Measurements from ENCODE around the gene STOX2.

Gene STOX2

DNA sequence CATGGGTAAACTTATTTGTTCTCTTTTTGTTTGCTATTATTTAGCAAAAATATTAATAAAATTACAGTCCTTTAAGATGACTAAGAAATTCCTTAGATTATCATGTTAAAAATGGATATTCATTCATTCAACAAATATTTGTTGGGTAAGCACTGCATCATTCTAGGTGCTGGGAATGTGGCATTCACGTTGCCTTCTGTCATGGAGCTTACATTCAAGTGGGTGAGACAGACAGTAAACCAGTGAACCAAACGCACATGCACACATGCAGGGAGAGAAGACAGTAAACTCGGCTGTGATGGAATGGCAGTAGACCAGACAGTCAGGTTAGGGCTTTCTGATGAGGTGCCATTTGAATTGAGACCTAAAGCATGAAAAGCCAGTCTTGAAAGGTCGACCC lies 91.8 kb downstream of the STOX2 start:
- POLR2A ChIA-PET, result no interaction called here
- CTCF ChIA-PET, result interaction anchor here (0.7 kb wide), 1 partner anchor 9 kb away, joined by 3 read pairs; no protein-coding TSS in a partner anchor
- TF ChIP-seq L3MBTL2 (conservative IDR thresholded peaks at IDR 0.05) (no peak), FOXA1 (IDR thresholded peaks at IDR 0.05) (no peak), CTBP1 (IDR thresholded peaks at IDR 0.05; ENCODE audit: borderline replicate concordance) (no peak), BHLHE40 (IDR thresholded peaks at IDR 0.05; ENCODE audit: borderline replicate concordance) (no peak), ELF4 (IDR thresholded peaks at IDR 0.05) (no peak), LEF1 (IDR thresholded peaks at IDR 0.05; ENCODE audit: borderline replicate concordance) (no peak), FOXM1 (IDR thresholded peaks at IDR 0.05; ENCODE audit: borderline replicate concordance) (no peak), ARNT (IDR thresholded peaks at IDR 0.05) (no peak), TARDBP (IDR thresholded peaks at IDR 0.05) (no peak), ZNF384 (IDR thresholded peaks at IDR 0.05) (no peak), FOXK2 (IDR thresholded peaks at IDR 0.05) (no peak), NFRKB (IDR thresholded peaks at IDR 0.05) (no peak)
- TF ChIP-seq, protein P1, sequence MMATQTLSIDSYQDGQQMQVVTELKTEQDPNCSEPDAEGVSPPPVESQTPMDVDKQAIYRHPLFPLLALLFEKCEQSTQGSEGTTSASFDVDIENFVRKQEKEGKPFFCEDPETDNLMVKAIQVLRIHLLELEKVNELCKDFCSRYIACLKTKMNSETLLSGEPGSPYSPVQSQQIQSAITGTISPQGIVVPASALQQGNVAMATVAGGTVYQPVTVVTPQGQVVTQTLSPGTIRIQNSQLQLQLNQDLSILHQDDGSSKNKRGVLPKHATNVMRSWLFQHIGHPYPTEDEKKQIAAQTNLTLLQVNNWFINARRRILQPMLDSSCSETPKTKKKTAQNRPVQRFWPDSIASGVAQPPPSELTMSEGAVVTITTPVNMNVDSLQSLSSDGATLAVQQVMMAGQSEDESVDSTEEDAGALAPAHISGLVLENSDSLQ (IDR thresholded peaks at IDR 0.05), result no peak
- no peak for DNase-seq (ENCODE audit: extremely low spot score)

DNA sequence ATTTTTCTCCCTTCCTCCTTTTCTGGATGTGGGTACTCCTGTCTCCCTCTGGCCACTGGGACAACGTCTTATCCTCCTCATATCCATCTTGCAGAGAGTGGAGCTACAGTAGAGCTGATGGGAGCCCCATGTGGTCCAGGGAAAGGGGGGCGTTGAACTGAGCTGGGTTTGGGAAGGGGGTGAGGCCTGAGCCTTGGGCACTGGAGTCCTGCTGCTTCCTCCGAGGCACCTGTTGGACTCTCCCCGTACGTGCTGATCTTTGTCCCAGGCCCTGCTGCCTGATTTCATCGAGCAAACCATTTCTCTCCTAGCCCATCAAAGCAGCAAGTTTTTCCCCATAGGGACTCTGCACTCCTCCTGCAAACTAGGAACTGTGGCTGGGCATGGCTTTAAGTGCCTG lies 94.3 kb downstream of the STOX2 start:
- no peak for TF ChIP-seq ZNF384 (IDR thresholded peaks at IDR 0.05)
- no peak for TF ChIP-seq FOXM1 (IDR thresholded peaks at IDR 0.05; ENCODE audit: borderline replicate concordance)
- no peak for TF ChIP-seq FOXK2 (IDR thresholded peaks at IDR 0.05)
- no peak for TF ChIP-seq LEF1 (IDR thresholded peaks at IDR 0.05; ENCODE audit: borderline replicate concordance)
- no peak for TF ChIP-seq TARDBP (IDR thresholded peaks at IDR 0.05)
- TF ChIP-seq CTBP1 (IDR thresholded peaks at IDR 0.05; ENCODE audit: borderline replicate concordance), result no peak
- TF ChIP-seq ARNT (IDR thresholded peaks at IDR 0.05), result no peak
- TF ChIP-seq, protein P1 (IDR thresholded peaks at IDR 0.05), result no peak
- TF ChIP-seq SP1 (IDR thresholded peaks at IDR 0.05), result no peak
- no peak for TF ChIP-seq BHLHE40 (IDR thresholded peaks at IDR 0.05; ENCODE audit: borderline replicate concordance)
- TF ChIP-seq SUZ12 (IDR thresholded peaks at IDR 0.05), result no peak
- TF ChIP-seq HDGF (IDR thresholded peaks at IDR 0.05; ENCODE audit: borderline replicate concordance), result no peak
- TF ChIP-seq L3MBTL2 (conservative IDR thresholded peaks at IDR 0.05), result no peak
- no peak for TF ChIP-seq FOXA1 (IDR thresholded peaks at IDR 0.05)
- no peak for TF ChIP-seq ELF4 (IDR thresholded peaks at IDR 0.05)
- ChIA-PET CTCF (no interaction called here), POLR2A (interaction anchor here (1.1 kb wide), 1 partner anchor 39 kb away, joined by 3 read pairs; no protein-coding TSS in a partner anchor)
- DNase-seq (ENCODE audit: extremely low spot score), result no peak

DNA sequence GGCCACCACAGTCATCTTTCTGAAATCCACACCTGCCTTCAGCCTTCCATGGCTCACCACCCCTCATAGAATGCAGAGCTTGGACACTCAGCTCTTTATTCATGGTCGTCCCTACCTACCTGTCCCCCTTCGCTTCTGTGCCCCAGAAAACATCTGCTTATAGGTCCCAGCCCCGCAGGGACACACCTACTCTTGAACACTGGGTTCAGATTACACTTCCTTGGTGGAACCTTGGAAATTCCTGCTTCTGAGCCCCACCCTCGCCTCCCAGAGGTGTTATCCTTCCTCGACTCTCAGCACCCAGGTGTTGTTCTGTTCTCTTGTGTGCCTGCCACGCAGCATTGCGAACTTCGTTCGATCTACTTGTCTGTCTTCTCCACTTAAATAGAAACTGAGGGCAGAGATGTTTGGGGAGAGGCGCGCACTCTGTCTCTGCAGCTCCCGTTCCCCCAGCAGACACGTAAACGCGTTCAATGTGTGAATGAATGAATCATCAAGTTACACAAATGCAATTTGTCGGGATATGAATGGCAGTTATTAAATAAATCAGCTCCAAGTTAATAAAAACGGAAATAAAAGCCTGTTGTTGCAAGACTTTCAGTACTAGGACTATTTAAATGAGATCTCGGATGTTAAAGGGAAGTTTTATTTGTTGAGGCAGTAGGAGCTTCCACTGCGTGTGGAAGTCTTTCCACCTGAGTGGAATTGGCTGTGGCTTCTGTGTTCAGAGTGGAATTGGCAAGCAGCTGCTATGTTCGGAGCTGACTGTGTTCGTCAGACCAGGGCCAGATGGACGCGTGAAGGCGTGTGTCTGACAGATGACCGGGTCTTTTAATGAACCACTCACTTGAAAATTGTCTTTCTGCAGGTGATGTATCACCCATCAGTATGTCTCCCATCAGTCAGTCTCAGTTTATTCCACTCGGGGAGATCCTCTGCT lies 95.6 kb downstream of the STOX2 start:
- CTCF ChIA-PET, result interaction anchor here (0.6 kb wide), 1 partner anchor 11 kb away, joined by 3 read pairs; no protein-coding TSS in a partner anchor
- POLR2A ChIA-PET, result no interaction called here
- no peak for TF ChIP-seq ELF4 (IDR thresholded peaks at IDR 0.05)
- no peak for TF ChIP-seq SUZ12 (IDR thresholded peaks at IDR 0.05)
- no peak for TF ChIP-seq FOXA1 (IDR thresholded peaks at IDR 0.05)
- TF ChIP-seq SP1 (IDR thresholded peaks at IDR 0.05), result no peak
- no peak for TF ChIP-seq L3MBTL2 (conservative IDR thresholded peaks at IDR 0.05)
- TF ChIP-seq ZNF384 (IDR thresholded peaks at IDR 0.05), result no peak
- TF ChIP-seq, protein P1 (IDR thresholded peaks at IDR 0.05), result no peak
- no peak for DNase-seq (ENCODE audit: extremely low spot score)

DNA sequence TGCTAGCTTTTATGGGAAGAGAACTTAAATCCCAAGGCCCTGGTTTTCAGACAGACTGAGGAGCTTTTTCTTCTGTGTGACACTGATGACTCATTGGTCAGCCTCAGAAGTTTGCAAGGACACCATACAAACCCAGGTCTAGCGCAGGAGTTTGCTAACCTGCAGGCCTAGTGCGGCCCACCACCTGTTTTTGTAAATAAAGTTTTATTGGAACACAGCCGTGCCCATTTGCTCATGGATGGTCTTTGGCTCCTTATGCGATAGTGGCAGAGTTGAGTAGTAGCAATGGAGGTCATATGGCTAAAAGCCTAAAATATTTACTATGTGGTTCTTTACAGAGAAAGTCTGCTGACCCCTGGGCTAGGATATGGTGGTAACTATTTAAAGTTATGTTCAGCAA lies 98.3 kb downstream of the STOX2 start:
- ChIA-PET POLR2A (no interaction called here), CTCF (no interaction called here)
- no peak for DNase-seq (ENCODE audit: extremely low spot score)
- no peak for TF ChIP-seq L3MBTL2 (conservative IDR thresholded peaks at IDR 0.05)

DNA sequence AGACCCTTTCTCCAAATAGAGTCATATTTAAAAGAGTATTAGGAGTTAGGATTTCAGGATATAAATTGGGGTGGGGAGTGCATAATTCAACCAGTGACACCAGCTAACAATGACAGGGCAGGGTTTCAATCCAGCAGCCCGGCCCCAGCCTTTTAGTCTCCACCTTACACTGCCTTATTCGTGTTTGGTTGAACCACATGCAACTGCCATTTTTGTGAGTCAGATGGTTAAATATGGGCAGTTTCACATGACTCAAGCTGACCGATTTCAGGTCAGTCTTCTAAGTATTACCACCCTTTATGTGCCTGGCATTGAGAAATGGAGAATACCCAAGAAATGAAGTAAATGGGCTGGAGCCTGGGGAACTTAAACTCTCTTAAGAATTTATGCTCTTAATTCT lies 102.8 kb downstream of the STOX2 start:
- TF ChIP-seq FOXA1 (IDR thresholded peaks at IDR 0.05), result no peak
- no peak for TF ChIP-seq LEF1 (IDR thresholded peaks at IDR 0.05; ENCODE audit: borderline replicate concordance)
- no peak for TF ChIP-seq TARDBP (IDR thresholded peaks at IDR 0.05)
- TF ChIP-seq FOXM1 (IDR thresholded peaks at IDR 0.05; ENCODE audit: borderline replicate concordance), result no peak
- no peak for TF ChIP-seq CTBP1 (IDR thresholded peaks at IDR 0.05; ENCODE audit: borderline replicate concordance)
- TF ChIP-seq, protein P1 (IDR thresholded peaks at IDR 0.05), result no peak
- no peak for TF ChIP-seq SUZ12 (IDR thresholded peaks at IDR 0.05)
- TF ChIP-seq ZNF384 (IDR thresholded peaks at IDR 0.05), result no peak
- POLR2A ChIA-PET, result interaction anchor here (1.0 kb wide), 1 partner anchor 48 kb away, joined by 3 read pairs; no protein-coding TSS in a partner anchor
- CTCF ChIA-PET, result no interaction called here
- no peak for DNase-seq (ENCODE audit: extremely low spot score)

DNA sequence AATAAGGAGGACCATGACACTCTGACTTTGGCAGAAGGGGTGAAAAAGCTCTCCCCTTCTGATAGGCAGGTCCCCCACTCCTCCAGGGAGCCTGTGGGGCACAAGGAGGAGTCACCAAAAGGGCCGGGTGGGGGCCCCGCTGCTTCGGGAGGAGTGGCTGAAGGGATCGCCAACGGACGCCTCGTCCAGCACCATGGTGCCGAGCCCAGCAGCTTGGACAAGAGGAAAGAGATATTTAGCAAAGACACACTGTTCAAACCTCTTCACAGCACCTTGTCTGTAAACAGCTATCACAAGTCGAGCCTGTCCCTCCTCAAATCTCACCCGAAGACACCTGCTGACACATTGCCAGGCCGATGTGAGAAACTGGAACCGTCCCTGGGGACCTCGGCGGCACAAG lies 105.6 kb downstream of the STOX2 start:
- POLR2A ChIA-PET, result no interaction called here
- no peak for TF ChIP-seq L3MBTL2 (conservative IDR thresholded peaks at IDR 0.05)
- no peak for TF ChIP-seq BHLHE40 (IDR thresholded peaks at IDR 0.05; ENCODE audit: borderline replicate concordance)
- TF ChIP-seq HDGF (IDR thresholded peaks at IDR 0.05; ENCODE audit: borderline replicate concordance), result no peak
- TF ChIP-seq NFRKB (IDR thresholded peaks at IDR 0.05), result no peak
- no peak for TF ChIP-seq CTBP1 (IDR thresholded peaks at IDR 0.05; ENCODE audit: borderline replicate concordance)
- TF ChIP-seq ARNT (IDR thresholded peaks at IDR 0.05), result no peak
- no peak for TF ChIP-seq ZNF384 (IDR thresholded peaks at IDR 0.05)
- TF ChIP-seq ELF4 (IDR thresholded peaks at IDR 0.05), result no peak
- no peak for TF ChIP-seq TARDBP (IDR thresholded peaks at IDR 0.05)
- no peak for TF ChIP-seq LEF1 (IDR thresholded peaks at IDR 0.05; ENCODE audit: borderline replicate concordance)
- TF ChIP-seq FOXM1 (IDR thresholded peaks at IDR 0.05; ENCODE audit: borderline replicate concordance), result no peak
- TF ChIP-seq SUZ12 (IDR thresholded peaks at IDR 0.05), result no peak
- TF ChIP-seq, protein P1 (IDR thresholded peaks at IDR 0.05), result no peak
- no peak for TF ChIP-seq SP1 (IDR thresholded peaks at IDR 0.05)
- TF ChIP-seq FOXK2 (IDR thresholded peaks at IDR 0.05), result no peak
- TF ChIP-seq FOXA1 (IDR thresholded peaks at IDR 0.05), result no peak
- no peak for DNase-seq (ENCODE audit: extremely low spot score)
- CTCF ChIA-PET, result no interaction called here

Data from HEK293T (cell line).